Endothelial cell of umbilical vein (primary cell): ENCODE data around the gene ZNF775. TPM values are rescaled to one million over a fixed set of nuclear protein-coding genes. Genes with fewer than 3 reads are reported as not detected.

Source experiments
- BruUV-seq: library from RNA; stranded (reverse); fragments of 400-500 nt; replicated peaks from 2 replicates; lab custom pipeline; 2021; lab: Mats Ljungman, UMichigan
- CTCF ChIA-PET: fragments of 300-600, 350-600 bp; sonication (Branson Sonifier 250); formaldehyde crosslinking; loops from one replicate; lab custom pipeline; 2021; ENCODE audit warnings: antibody characterized with exemption, inconsistent platforms; lab: Charles Lee
- POLR2A ChIA-PET: fragments of 300-600, 350-600 bp; sonication (Branson Sonifier 250); formaldehyde crosslinking; loops from one replicate; lab custom pipeline; 2021; ENCODE audit warnings: antibody characterized with exemption, inconsistent platforms; lab: Charles Lee
- DNase-seq: peaks from one replicate; pipeline ENCODE4 v3.0.0-alpha.2; 2011; ENCODE audit warnings: low read depth, low spot score
- FAIRE-seq: peaks from 2 replicates; lab custom pipeline; 2011; peaks lifted over from hg19 to GRCh38; lab: Jason Lieb, UNC
- H2AFZ ChIP-seq: 2 replicates; pipeline ENCODE4 v1.6.0; 2012; ENCODE audit warnings: low read depth, low read length, control low read depth, inconsistent platforms
- H3K27ac ChIP-seq: 2 replicates; pipeline ENCODE4 v1.5.1; 2011; ENCODE audit warnings: low read depth, mild to moderate bottlenecking, control low read depth, low read length, moderate library complexity; ENCODE audit not compliant: insufficient read depth
- H3K27me3 ChIP-seq, 2 experiments: 2 replicates each; pipeline versions ENCODE4 v1.6.0 to v1.6.1; 2011; ENCODE audit warnings: low read length in 2 of 2, mixed read lengths in 1 of 2; ENCODE audit not compliant: control insufficient read depth in 2 of 2, insufficient read depth in 2 of 2
- H3K36me3 ChIP-seq, 2 experiments: 2 replicates in 1 of 2; 3 replicates in 1 of 2; pipeline ENCODE4 v1.5.1; 2011; ENCODE audit warnings: low read length in 2 of 2, mild to moderate bottlenecking in 1 of 2, moderate library complexity in 1 of 2; ENCODE audit not compliant: control insufficient read depth in 2 of 2, insufficient read depth in 2 of 2; ENCODE audit errors: extremely low read depth in 1 of 2
- H3K4me1 ChIP-seq: 3 replicates; pipeline ENCODE4 v1.5.1; 2011; ENCODE audit warnings: mild to moderate bottlenecking, low read length; ENCODE audit not compliant: control insufficient read depth, insufficient read depth; ENCODE audit errors: extremely low read depth
- H3K4me2 ChIP-seq: 2 replicates; pipeline ENCODE4 v1.6.1; 2011; ENCODE audit warnings: low read length, control low read depth, mixed read lengths; ENCODE audit not compliant: insufficient read depth
- H3K4me3 ChIP-seq, 3 experiments: fragments of 200-600 bp in 1 of 3; sonication (generic), shearing (Covaris generic) in 1 of 3; replicated peaks in 1 of 3; 2 replicates each; pipeline ENCODE4 v1.5.1; 2011 to 2016; ENCODE audit warnings: control low read depth in 3 of 3, low read length in 3 of 3, mild to moderate bottlenecking in 2 of 3, inconsistent platforms in 1 of 3, low read depth in 1 of 3, moderate library complexity in 1 of 3; ENCODE audit not compliant: insufficient read depth in 1 of 3
- H3K79me2 ChIP-seq: 2 replicates; pipeline ENCODE4 v1.6.0; 2012; ENCODE audit warnings: low read length, inconsistent platforms; ENCODE audit not compliant: control insufficient read depth, insufficient read depth
- H3K9ac ChIP-seq: replicated peaks from 2 replicates; pipeline ENCODE3; 2011; ENCODE audit warnings: low read length, control low read depth; ENCODE audit not compliant: insufficient read depth; ENCODE audit errors: extremely low read depth
- H3K9me1 ChIP-seq: replicated peaks from 3 replicates; pipeline ENCODE4 v1.6.0; 2011; ENCODE audit warnings: mild to moderate bottlenecking, low read length; ENCODE audit not compliant: control insufficient read depth, insufficient read depth; ENCODE audit errors: extremely low read depth
- H3K9me3 ChIP-seq: replicated peaks from 2 replicates; pipeline ENCODE4 v1.5.1; 2012; ENCODE audit warnings: low read length, inconsistent platforms; ENCODE audit not compliant: control insufficient read depth, insufficient read depth
- H4K20me1 ChIP-seq: replicated peaks from 2 replicates; pipeline ENCODE3; 2011; ENCODE audit warnings: mild to moderate bottlenecking, low read length; ENCODE audit not compliant: control insufficient read depth, insufficient read depth; ENCODE audit errors: extremely low read depth
- EZH2 ChIP-seq: IDR thresholded peaks from 2 replicates; pipeline ENCODE4 v1.6.1; 2012; ENCODE audit warnings: borderline replicate concordance, low read depth, mild to moderate bottlenecking, moderate library complexity, low read length, inconsistent platforms; ENCODE audit not compliant: severe bottlenecking
- FOS ChIP-seq: IDR thresholded peaks from 2 replicates; pipeline ENCODE4 v1.6.1; 2011; ENCODE audit warnings: mild to moderate bottlenecking, low read length, moderate library complexity, borderline replicate concordance; ENCODE audit not compliant: insufficient read depth
- GATA2 ChIP-seq: IDR thresholded peaks from 2 replicates; pipeline ENCODE4 v1.7.0; 2011; ENCODE audit warnings: low read depth, mild to moderate bottlenecking, moderate library complexity, mixed read lengths, low read length; ENCODE audit not compliant: insufficient read length, insufficient read depth
- MAX ChIP-seq: IDR thresholded peaks from 2 replicates; pipeline ENCODE4 v1.6.1; 2011; ENCODE audit not compliant: insufficient read depth, insufficient read length
- MYC ChIP-seq: IDR thresholded peaks from one replicate; pipeline ENCODE4 v1.6.1; 2011; ENCODE audit warnings: mild to moderate bottlenecking, low read depth, low read length
- dilution Hi-C: fragments of 300-500 bp; cut with MboI; formaldehyde crosslinking; loops from one replicate; pipeline ENCODE4 v1.15.0; 2019; ENCODE audit warnings: low sequenced_read_pairs; ENCODE audit not compliant: extremely low pct_ligation_motif_present
- intact Hi-C: fragments of 100-400 bp; cut with micrococcal nuclease; formaldehyde crosslinking; loops from one replicate; pipeline ENCODE4 v1.10.0; 2022
- polyA plus RNA-seq, 4 experiments: library from polyadenylated mRNA; depleted of rRNA in 3 of 4; stranded (reverse) in 3 of 4; unstranded in 1 of 4; fragments of >200 nt; gene quantifications; 2 replicates each; pipeline versions ENCODE4 v1.2.1 to v1.2.3, GENCODE V29; 2011 to 2012; ENCODE audit warnings: missing spikeins in 1 of 4
- total RNA-seq: library from RNA; stranded (reverse); gene quantifications from 2 replicates; pipeline ENCODE4 v1.2.3, GENCODE V29; 2021

Gene ZNF775
- total and polyA plus RNA-seq, 2 donors (not counting 3 experiments of a cell fraction or from before 2014, with no cell fraction given): 5.8 to 8.3 TPM

- DNase-seq: no peak
- intact Hi-C loops (no loop called here), dilution Hi-C loops (no loop called here)
- TF ChIP-seq EZH2 (no peak), MYC (no peak), GATA2 (no peak), MAX (no peak)
- Histone ChIP-seq H4K20me1 (no peaks in the 10 kb centered on the region), H3K9me3 (no peaks in the 10 kb centered on the region), H3K36me3 (no peaks in the 10 kb centered on the region), H3K27ac (no peak overlapping the region), H3K79me2 (no peaks in the 10 kb centered on the region), H3K4me1 (peaks cover 9% of the 10 kb centered on the region), H3K9me1 (no peaks in the 10 kb centered on the region), H3K4me3 (no peak overlapping the region), H3K27me3 (no peaks in the 10 kb centered on the region), H3K4me2 (no peak overlapping the region), H3K9ac (no peak overlapping the region), H2AFZ (no peak overlapping the region)
- FAIRE-seq: no peak
- CTCF ChIA-PET: interaction anchor here (0.8 kb wide), 1 partner anchor 88 kb away, joined by 3 read pairs; no protein-coding TSS in a partner anchor
- POLR2A ChIA-PET: no interaction called here
- no TSS peak for BruUV-seq
Measured at GRCh38 chr7:150361402-150361801, 17.7 kb upstream of the ZNF775 start.

- no peak for FAIRE-seq
- no peak overlapping the region for H3K9ac ChIP-seq
- no peaks in the 10 kb centered on the region for H3K27me3 ChIP-seq
- TF ChIP-seq FOS: no peak
- H3K9me3 ChIP-seq: no peaks in the 10 kb centered on the region
- POLR2A ChIA-PET: no interaction called here
- DNase-seq: no peak
- H3K27ac ChIP-seq: no peak overlapping the region
- no peaks in the 10 kb centered on the region for H3K9me1 ChIP-seq
- CTCF ChIA-PET: interaction anchor here (0.8 to 1.0 kb wide), 2 partner anchors 12 to 87 kb away, joined by 3 to 4 read pairs; no protein-coding TSS in a partner anchor
- dilution Hi-C loops: no loop called here
- no peak overlapping the region for H2AFZ ChIP-seq
- H3K79me2 ChIP-seq: no peaks in the 10 kb centered on the region
- H3K4me3 ChIP-seq: no peak overlapping the region
- no peaks in the 10 kb centered on the region for H4K20me1 ChIP-seq
- H3K36me3 ChIP-seq: no peaks in the 10 kb centered on the region
- no TSS peak for BruUV-seq
- peaks cover 9% of the 10 kb centered on the region for H3K4me1 ChIP-seq
- no peak overlapping the region for H3K4me2 ChIP-seq
- intact Hi-C loops: no loop called here
Measured at GRCh38 chr7:150361807-150362621, 17.1 kb upstream of the ZNF775 start.
